GM19395 (cell line): Measurements from ENCODE around the gene DOCK7.

Experiments
- ATAC-seq: cut with Tn5 transposase; IDR thresholded peaks from one replicate; pipeline ENCODE4 v1.9.1; 2021; ENCODE audit warnings: mild to moderate bottlenecking, moderate library complexity; ENCODE audit not compliant: unreplicated experiment

DOCK7 gene

DNA sequence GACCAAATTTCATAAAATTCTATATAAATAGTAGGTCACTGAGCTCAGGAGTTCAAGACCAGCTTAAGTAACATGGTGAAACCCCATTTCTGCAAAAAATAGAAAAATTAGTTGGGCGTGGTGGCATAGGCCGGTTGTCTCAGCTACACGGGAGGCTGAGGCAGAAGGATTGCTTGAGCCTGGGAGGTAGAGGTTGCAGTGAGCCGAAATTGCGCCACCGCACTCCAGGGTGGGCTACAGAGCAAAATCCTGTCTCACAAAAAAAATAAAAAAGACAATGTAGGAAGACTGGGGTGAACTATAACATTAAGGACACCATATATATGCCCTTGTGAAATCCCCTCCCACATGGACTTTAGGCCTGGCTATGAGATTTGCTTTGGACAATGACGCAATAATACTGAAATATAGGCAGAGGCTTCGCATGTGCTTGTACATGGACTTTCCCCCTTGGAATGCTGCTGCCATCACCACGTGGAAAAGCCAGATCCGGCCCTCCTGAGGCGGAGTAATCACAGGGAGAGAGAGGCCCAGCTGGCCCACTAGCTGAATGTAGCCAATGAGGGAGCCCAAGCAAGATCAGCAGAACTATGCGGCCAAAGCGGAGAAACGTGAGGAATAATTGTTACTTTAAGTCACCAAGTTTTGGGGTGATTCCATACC lies 264.5 kb downstream of the DOCK7 start:
- no peak for ATAC-seq

DNA sequence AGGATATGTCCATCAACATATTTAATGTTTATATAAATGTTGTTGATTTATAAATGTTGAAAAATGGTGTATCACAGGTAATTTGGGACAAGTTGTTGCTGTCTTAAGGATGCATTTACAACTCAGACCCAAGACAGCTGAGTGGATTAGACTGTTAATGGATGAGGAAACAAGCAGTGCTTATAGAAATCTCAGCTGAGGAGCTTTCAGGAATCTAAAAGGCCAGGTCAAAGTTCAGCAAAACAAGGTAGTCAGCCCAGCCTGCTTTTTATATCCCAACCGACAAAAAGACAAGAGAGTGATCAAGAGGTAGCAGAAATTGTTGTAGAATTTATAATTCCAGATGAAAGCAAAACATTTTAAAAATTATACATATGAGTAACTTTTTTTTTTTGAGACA lies 268.0 kb downstream of the DOCK7 start:
- no peak for ATAC-seq

DNA sequence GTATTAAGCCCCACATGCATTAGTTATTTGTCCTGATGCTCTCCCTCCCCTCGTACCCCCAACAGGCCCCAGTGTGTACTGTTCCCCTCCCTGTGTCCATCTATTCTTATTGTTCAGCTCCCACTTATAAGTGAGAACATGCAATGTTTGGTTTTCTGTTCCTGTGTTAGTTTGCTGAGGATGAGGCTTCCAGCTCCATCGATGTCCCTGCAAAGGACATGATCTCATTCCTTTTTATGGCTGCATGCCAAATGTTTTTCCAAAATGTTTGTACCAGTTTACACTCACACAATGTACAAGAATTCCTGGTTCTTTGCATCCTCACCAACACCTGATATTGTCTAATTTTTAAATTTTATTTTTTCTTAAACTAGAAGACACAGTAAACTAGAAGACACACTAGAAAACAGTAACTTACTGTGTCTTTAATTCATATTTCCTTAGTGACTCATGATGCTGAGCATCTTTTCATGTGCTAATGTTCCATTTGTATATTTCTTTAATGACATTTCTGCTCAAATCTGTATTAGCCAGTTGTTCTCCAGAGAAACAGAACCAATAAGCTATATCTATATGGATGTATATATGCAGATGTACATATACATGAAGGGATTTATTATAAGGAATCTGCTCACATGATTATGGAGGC lies 270.7 kb downstream of the DOCK7 start:
- no peak for ATAC-seq

DNA sequence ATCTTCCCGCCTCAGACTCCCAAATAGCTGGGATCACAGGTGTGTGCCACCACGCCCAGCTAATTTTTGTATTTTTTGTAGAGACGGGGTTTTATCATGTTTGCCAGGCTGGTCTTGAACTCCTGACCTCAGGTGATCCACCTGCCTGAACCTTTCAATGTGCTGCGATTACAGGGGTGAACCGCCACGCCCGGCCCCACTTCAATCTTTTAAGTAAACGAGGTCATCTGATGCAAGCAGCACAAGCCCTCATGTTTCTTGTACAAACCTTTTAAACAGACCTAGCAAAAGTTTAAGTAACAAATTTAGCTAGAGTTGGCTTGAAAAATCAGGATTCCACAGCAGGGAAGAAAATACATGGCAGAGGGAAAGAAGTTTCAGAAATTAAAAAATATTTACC lies 272.5 kb downstream of the DOCK7 start:
- no peak for ATAC-seq

DNA sequence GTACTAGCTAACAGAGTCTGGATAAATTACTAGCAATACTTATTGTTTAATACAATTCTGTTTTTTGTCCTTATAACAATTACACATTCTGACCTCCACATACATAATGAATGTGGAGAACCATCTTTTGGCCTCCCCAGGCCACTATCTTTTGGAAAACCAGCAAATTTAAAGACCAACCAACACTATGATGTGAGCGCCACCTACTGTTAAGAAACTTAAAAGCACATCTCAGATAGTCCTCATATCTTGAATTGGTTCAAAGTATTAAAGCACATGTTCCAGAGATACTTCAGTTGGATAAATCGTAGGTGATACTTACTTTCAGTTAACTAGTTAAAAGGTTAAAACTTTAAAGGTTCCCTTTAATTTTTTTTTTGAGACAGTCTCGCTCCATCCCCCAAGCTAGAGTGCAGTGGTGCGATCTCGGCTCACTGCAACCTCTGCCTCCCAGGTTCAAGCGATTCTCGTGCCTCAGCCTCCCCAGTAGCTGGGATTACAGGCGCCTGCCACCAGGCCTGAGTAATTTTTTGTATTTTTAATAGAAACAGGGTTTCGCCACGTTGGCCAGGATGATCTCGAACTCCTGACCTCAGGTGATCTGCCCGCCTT lies 280.7 kb downstream of the DOCK7 start:
- peak; percentile 61 for ATAC-seq

DNA sequence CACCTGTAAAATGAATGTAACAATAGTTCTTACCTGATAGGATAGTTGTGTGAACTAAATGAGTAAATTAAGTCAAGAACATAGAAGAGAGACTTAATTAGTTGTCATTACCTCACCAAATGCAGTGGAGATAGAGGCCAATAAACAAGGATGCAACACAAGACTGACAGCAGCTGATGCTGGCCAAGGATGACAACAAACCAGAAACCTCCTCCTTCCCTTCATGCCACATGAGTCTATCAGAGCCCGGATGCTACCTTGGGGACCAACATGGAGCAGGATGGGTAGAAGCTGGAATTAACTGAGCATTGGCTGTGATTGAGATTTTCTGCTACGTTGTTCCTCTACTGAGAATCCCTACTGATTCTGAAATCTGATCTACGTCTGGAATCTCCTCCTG lies 281.6 kb downstream of the DOCK7 start:
- ATAC-seq = no peak

DNA sequence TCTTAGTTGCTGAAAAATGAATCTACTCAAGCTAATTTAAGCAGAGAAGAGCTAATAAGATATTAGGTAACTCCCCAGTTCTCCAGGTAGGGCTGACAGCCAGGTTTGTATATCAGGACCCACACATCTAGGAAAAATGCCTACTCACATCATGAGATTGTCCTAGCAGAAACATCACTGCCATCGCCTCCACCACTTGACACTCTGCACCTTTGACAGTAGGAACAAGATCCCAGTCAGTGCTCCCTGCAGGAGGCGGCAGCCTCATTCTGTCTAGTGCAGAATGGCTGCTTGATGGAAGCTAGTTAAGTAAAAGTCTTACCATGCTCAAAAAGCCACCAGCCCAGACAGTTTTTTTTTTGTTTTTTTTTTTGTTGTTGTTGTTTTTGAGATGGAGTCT lies 282.9 kb downstream of the DOCK7 start:
- ATAC-seq = no peak
